ENCODE results near the gene FOXD1. TPM values are rescaled to one million over a fixed set of nuclear protein-coding genes. Genes with fewer than 3 reads are reported as not detected.

FOXD1 gene
- total and polyA plus RNA-seq, 2 of the 8 experiments (the other 6 are each of a cell fraction or from before 2014, with no cell fraction given) = 0.11 to 1.1 TPM

DNA sequence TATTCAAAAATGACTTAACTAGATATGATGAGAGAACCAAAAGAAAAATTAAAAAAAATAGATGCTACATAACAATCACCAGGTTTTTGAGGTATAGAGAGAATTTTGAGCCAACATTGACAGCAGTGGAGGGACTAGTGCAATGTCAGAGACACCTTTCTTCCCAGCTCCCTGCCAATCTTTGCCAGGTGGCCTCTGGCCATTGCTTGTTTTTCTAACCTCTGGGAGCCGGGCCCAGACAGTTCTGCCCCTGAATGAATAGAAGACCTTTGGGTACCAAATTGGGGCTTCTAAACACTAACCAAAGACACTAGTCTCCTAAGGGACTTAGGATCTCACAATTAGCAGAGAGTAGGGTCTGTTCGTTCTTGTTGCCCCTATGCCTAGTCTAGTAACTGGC is 33.4 kb downstream of the FOXD1 start:
- TF ChIP-seq TAF1 (IDR thresholded peaks at IDR 0.05; ENCODE audit: low read depth, low read length) = no peak
- TF ChIP-seq TBP (IDR thresholded peaks at IDR 0.05; ENCODE audit: low read depth, low read length) = no peak
- no peak for TF ChIP-seq KDM1A (IDR thresholded peaks at IDR 0.05; ENCODE audit: borderline replicate concordance, low read length)
- TF ChIP-seq NANOG (IDR thresholded peaks at IDR 0.05; ENCODE audit: insufficient read depth, low read depth, low read length, poor library complexity, severe bottlenecking) = no peak
- no peak for TF ChIP-seq KDM5A (IDR thresholded peaks at IDR 0.05; ENCODE audit: low read length)
- TF ChIP-seq YY1 (IDR thresholded peaks at IDR 0.05; ENCODE audit: low read depth, low read length) = no peak
- TF ChIP-seq GTF2F1 (IDR thresholded peaks at IDR 0.05; ENCODE audit: borderline replicate concordance, low read depth, low read length) = no peak
- TF ChIP-seq TCF12 (IDR thresholded peaks at IDR 0.05; ENCODE audit: low read depth, low read length) = no peak
- TF ChIP-seq RAD21 (IDR thresholded peaks at IDR 0.05 in 1 of 2, conservative IDR thresholded peaks at IDR 0.05 in 1 of 2; ENCODE audit: low read depth in 2 of 2, low read length in 2 of 2) = no peak
- TF ChIP-seq HDAC2 (IDR thresholded peaks at IDR 0.05; ENCODE audit: borderline replicate concordance in 1 of 2, low read depth in 2 of 2, low read length in 2 of 2) = no peak
- TF ChIP-seq SAP30 (IDR thresholded peaks at IDR 0.05; ENCODE audit: insufficient read depth, insufficient replicate concordance, low read length) = no peak
- TF ChIP-seq BRCA1 (IDR thresholded peaks at IDR 0.05; ENCODE audit: low read depth, low read length) = no peak
- TF ChIP-seq SUZ12 (IDR thresholded peaks at IDR 0.05; ENCODE audit: low read length) = no peak
- TF ChIP-seq POLR2AphosphoS5 (IDR thresholded peaks at IDR 0.05; ENCODE audit: low read depth, low read length) = no peak
- Histone ChIP-seq H3K4me2 (ENCODE audit: insufficient read depth in 1 of 2, low read depth in 2 of 2, low read length in 2 of 2) (no peak overlapping the region), H3K27ac (ENCODE audit: low read depth, low read length) (no peak overlapping the region), H2BK5ac (ENCODE audit: low read depth, low read length) (no peak overlapping the region), H3K4me3 (ENCODE audit: extremely low read depth in 1 of 4, insufficient read depth in 2 of 4, low read depth in 3 of 4, low read length in 4 of 4) (no peak overlapping the region), H3K4ac (replicated peaks; ENCODE audit: insufficient read length, low read depth, low read length) (no peak overlapping the region), H4K91ac (replicated peaks; ENCODE audit: insufficient read length, low read length) (no peak overlapping the region), H3K27me3 (replicated peaks in 1 of 4; ENCODE audit: control insufficient read depth in 3 of 4, extremely low read depth in 1 of 4, insufficient read depth in 3 of 4, low read length in 3 of 4) (peaks cover 27 to 38% (median 35%) of the 10 kb centered on the region in 4 experiments), H2BK120ac (replicated peaks; ENCODE audit: low read depth, low read length) (no peak overlapping the region), H2AK5ac (ENCODE audit: low read depth, low read length) (no peak overlapping the region), H3K14ac (ENCODE audit: insufficient read length) (no peak overlapping the region), H2BK12ac (ENCODE audit: low read depth, low read length) (no peak overlapping the region), H4K8ac (ENCODE audit: extremely low read depth, insufficient read depth, low read length) (no peak overlapping the region), H3K23me2 (ENCODE audit: low read depth, low read length) (peaks cover 7% of the 10 kb centered on the region), H3K9me3 (ENCODE audit: insufficient read depth in 2 of 2, low read depth in 1 of 2, low read length in 1 of 2) (no peaks in the 10 kb centered on the region; a peak in 1 of 4 replicates), H3K18ac (ENCODE audit: extremely low read depth, low read length) (no peak overlapping the region), H3K4me1 (replicated peaks in 1 of 4; ENCODE audit: control insufficient read depth in 3 of 4, insufficient read depth in 4 of 4, low read length in 3 of 4) (peaks cover 0 to 17% (median 6%) of the 10 kb centered on the region in 4 experiments; a peak in 6 of 7 replicates), H4K5ac (ENCODE audit: insufficient read length, low read depth, low read length) (no peak overlapping the region), H2BK15ac (ENCODE audit: low read length) (no peak overlapping the region), H3K9ac (replicated peaks in 1 of 4; ENCODE audit: extremely low read depth in 1 of 4, low read depth in 3 of 4, low read length in 3 of 4) (no peak overlapping the region), H3K36me3 (ENCODE audit: control insufficient read depth in 2 of 4, insufficient read depth in 4 of 4, low read length in 3 of 4) (no peaks in the 10 kb centered on the region), H2AFZ (ENCODE audit: low read length) (no peak overlapping the region), H3K56ac (replicated peaks; ENCODE audit: insufficient read length, low read depth, low read length) (no peak overlapping the region), H3K23ac (ENCODE audit: insufficient read length) (no peak overlapping the region), H2BK20ac (ENCODE audit: low read length) (no peak overlapping the region), H3K79me2 (ENCODE audit: control insufficient read depth in 1 of 2, insufficient read depth in 2 of 2, low read length in 2 of 2) (no peaks in the 10 kb centered on the region), H3K79me1 (ENCODE audit: low read depth, low read length) (no peaks in the 10 kb centered on the region), H4K20me1 (replicated peaks in 1 of 2; ENCODE audit: control insufficient read depth in 1 of 2, insufficient read depth in 2 of 2, low read length in 2 of 2) (no peaks in the 10 kb centered on the region)
- ChIA-PET CTCF (ENCODE audit: partially characterized antibody) (interaction anchor here (1.1 to 3.6 kb wide), 2 partner anchors 11 to 111 kb away, joined by 3 to 15 read pairs; no protein-coding TSS in a partner anchor), POLR2A (ENCODE audit: partially characterized antibody) (interaction anchor here (1.4 kb wide), 1 partner anchor 21 kb away, joined by 3 read pairs; no protein-coding TSS in a partner anchor)
- 100% methylated on average over 2 of the region's 2 CpGs; no CpG with 5 or more reads in 1 of the 2 experiments for WGBS, 2 experiments (ENCODE audit: extremely low coverage in 1 of 2, insufficient coverage in 1 of 2, insufficient read length in 1 of 2, insufficient replicate concordance in 2 of 2, low coverage in 1 of 2, low lambda C conversion rate in 2 of 2, missing lambda C conversion rate in 1 of 2)
- DNase-seq (ENCODE audit: low read depth in 1 of 2, low spot score in 2 of 2) (no peak), FAIRE-seq (no peak)

Data from H1 (cell line).